MM.1S (cell line): ENCODE results near the gene ETV3.

ENCODE experiments used
- CTCF ChIP-seq: fragments of 300-600 bp; sonication (generic); IDR thresholded peaks from 2 replicates; pipeline ENCODE4 v1.5.1; 2016; ENCODE audit warnings: antibody characterized with exemption, low read length, mixed read lengths
- EZH2 ChIP-seq: fragments of 300-600 bp; sonication (generic); optimal IDR thresholded peaks from 2 replicates; pipeline ENCODE3; 2017; ENCODE audit warnings: low read depth, mild to moderate bottlenecking, antibody characterized with exemption, low read length, mixed read lengths
- EZH2phosphoT487 ChIP-seq: fragments of 300-600 bp; sonication (generic); IDR thresholded peaks from 2 replicates; pipeline ENCODE4 v1.6.1; 2018; ENCODE audit warnings: antibody characterized with exemption, low read length

DNA sequence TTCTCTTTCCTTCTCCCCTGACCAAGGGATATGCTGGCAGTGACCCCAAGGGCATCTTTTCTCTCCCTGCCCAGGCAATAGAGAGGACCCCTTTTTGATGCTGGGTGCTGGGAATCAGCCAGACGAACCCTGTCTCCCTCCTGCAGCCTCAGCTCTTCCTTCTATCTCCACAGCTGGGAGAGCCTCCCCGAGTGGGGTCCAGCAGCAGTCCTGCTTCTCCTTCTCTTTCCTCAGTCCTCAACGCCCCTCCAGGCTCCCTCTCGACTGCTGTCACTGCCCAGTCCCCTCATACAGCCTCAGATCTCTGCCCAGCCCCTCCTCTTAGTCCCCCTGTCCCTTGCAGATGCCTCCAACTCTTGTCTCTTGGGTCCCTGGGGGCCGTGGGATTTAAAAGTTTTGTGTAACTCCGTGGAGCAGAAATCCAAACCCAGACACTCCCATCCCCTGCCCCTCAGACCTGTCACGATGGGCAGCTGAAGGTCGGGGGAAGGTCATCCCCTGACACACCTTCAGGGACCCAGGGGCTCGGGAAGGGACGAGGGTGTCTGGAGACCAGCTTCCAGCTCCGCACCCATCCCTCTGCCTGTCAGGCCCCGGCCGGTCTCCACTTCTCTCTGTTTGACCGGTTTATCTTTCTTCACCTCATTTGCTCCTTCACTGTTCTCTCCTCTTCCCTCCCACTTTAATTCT is 32.8 kb downstream of the ETV3 start:
- TF ChIP-seq CTCF (no peak), EZH2phosphoT487 (no peak), EZH2 (no peak)
